Right forelimb (tissue), 1 donor: Measurements from ENCODE around the gene TLK1.
"Not testable (repeated sequence)": the region's sequence is repeated elsewhere in the genome, so short reads cannot be mapped to it uniquely, and the experiment has no call there.

ENCODE experiments used
- DNase-seq: peaks from one replicate; pipeline ENCODE4 v3.0.0-alpha.2; 2018

TLK1 gene

DNA sequence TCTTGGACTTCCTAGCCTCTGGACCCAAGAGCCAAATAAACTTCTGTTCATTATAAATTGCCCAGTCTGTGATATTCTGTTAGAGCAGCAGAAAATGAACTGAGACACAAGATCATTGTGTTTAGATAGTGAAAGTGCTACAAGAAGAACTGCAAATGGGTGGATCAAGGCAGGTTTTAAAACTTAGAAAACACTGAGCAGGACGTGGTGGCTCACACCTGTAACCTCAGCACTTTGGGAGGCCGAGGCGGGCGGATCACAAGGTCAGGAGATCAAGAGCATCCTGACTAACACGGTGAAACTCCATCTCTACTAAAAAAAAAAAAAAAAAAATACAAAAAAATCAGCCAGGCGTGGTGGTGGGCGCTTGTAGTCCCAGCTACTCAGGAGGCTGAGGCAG lies 84.3 kb downstream of the TLK1 start:
- DNase-seq = not testable (repeated sequence)

DNA sequence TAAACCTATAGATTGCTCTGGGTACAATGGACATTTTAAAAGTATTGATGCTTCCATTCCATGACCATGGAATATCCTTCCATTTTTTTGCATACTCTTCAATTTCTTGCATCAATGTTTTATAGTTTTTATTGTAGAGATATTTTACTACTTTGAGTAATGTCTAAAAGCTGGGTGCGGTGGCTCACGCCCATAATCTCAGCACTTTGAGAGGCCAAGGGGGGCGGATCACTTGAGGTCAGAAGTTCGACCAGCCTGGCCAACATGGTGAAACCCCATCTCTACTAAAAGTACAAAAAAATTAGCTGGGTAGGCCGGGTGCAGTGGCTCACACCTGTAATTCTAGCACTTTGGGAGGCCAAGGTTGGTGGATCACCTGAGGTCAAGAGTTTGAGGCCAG lies 88.5 kb downstream of the TLK1 start:
- DNase-seq = no peak

DNA sequence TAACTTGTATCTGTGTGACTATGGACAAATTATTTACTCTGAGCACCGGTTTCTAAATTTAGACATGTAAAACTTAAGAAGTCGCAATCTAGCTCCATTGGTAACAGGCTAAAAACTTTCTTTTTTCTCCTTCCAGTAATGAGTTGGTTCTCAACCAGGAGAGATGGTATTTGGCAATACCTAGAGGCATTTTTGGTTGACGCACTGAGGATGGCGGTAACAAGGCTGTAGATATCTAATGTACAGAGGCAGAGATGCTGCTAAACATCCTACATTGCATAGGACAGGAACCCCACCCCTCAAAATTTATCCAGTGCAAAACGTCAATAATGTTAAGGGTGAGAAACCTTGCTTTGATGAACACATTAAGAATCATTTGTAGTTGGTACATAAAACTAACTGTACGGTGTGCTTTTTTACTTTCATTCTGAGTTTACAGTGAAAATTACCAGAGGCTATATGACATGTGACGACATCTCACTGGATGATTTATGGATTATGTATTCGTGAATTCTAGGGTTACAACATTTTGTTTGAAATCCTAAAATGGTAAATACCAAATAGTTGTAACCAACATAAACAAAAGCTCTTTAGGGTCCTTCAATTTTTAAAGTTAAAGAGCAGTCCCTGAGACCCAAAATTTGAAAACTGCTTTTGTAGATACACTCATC lies 91.3 kb downstream of the TLK1 start:
- DNase-seq = no peak

DNA sequence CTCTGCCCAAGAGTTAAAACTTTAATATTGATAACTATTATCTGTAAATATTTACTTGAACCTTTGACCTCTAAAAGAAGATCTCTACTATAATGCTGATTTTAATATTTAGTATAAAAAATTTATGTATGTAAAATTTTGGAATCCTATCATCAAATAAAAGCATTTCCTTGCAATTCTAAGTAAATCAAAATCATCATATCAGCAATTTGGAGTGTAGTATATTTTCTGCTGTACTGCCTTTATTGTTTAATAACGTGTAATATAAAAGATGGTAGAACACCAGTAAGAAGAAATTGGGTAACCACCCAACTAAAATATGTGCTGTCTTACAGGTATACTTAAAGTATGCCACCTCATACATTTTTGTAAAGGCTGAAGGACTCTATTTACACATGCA lies 94.6 kb downstream of the TLK1 start:
- no peak for DNase-seq

DNA sequence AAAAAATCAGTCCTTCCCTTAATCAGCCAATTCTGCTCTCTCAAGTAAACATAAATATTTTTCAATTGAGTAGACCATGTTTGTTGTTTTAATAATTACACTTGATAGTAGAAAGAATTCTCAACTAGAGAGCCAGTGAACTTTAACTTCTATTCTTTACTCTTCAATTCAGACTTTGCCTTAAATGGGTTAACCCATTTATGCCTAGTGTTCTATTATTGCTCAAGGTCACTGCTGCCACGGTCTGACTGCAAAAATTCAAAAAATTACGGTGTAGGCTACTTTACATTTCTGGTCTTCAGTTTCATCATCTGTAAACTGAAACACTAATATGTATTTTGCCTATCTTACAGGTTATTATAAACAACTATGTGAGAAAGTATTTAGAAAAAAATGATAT lies 103.1 kb downstream of the TLK1 start:
- no peak for DNase-seq

DNA sequence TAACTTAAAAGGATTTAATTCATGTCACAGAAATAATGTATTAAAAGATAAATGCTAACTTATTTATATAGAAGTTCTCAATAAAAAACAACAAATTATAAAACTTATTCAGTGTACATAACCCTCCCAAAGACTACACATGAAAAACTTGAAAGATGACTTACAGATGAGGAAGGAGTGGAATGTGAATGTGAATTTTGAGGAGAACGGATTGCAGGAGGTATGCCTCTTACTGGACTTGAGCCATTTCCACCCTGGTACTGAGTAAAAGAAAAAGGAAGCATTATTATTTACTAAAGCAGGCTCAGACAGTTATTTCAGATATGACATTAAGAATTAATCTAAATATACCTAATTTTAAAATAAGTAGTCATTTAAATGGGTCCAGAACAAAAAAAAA lies 104.4 kb downstream of the TLK1 start:
- DNase-seq = no peak

DNA sequence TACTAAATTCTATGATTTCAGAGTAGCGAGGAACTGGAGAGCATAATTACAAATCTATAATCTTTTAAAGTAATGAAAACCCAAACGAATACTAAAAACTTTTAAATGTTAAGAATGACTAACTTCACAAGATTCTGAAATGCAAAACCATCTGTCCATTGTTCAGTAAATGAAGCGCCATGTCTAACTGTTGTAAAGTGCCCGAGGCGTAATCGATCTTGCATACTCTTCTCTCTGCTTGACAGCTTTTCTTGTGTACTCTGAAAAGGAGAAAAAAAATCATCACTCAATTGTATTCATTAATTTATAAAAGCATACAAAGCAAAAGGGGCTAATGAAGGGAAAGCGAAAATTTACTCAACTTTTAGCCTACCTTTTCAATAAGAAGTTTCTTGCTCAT lies 111.0 kb downstream of the TLK1 start:
- DNase-seq = no peak

DNA sequence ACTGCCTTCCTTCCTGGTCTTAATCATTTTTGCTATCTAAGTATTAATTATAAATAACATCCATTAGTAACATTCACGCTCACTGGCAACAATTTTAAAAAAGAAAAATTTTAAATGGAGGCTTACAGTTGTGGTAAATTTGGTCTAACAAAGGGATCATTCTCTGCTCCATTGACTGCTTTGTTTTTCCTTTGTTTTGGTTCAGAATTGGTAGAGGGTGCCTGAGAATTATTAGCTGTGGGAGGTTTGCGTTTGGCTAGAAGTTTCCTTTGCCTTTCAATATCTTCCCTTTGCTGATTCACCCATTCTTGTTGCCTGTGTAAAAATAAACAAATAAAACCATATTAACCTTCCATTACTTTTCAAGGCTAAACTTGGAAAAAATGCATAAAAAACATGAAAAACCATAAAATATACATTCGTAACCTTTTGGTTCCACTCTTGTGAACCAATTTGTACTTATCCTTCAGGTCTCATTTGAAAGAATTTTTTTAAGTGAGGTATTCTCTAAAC lies 114.6 kb downstream of the TLK1 start:
- DNase-seq = no peak

DNA sequence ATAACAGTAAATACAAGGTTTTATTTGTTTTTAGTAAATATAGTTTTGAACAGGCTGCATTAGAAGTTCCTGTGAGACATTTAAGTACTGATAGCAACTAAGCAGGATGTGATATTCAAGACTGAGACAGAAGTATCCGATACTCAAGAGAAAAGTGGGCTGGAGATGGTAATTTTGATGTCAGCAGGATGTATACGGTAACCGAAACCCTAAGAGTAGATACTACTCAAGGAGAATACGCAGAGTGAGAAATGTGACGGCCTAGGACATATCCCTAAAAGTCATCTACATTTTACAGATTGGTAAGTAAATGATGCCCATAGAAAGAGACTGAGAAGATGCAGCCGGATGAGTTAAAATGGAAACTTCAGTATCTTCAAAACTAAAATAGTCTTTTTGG lies 116.3 kb downstream of the TLK1 start:
- no peak for DNase-seq

DNA sequence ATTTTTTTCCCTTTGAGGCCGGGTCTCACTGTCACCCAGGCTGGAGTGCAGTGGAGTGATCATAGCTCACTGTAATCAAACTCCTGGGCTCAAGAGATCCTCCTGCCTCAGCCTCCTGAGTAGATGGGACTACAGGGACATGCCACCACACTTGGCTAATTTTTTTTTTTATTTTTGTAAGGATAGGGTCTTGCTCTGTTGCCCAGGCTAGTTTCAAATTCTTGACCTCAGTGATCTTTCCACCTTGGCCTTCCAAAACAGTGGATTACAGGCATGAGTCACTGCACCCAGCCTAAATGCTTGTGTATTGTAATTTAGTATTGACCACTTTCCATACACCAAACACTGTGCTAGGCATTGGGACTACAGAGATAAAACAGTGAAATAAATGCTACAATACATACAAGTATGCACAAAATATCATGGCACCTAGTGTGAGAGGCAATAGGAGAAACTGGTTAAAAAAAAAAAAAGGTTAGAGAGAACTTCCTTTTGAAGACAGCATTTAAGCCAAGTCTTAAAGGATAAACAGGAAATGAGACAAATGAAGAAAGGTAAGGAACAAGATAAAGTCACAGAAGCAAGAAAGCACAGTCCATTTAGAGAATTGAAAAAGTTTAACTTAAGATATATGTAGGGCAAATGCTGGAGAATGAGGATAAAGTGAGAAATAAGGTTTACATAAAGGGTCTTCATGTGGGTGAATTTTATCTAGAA lies 118.3 kb downstream of the TLK1 start:
- no peak for DNase-seq

DNA sequence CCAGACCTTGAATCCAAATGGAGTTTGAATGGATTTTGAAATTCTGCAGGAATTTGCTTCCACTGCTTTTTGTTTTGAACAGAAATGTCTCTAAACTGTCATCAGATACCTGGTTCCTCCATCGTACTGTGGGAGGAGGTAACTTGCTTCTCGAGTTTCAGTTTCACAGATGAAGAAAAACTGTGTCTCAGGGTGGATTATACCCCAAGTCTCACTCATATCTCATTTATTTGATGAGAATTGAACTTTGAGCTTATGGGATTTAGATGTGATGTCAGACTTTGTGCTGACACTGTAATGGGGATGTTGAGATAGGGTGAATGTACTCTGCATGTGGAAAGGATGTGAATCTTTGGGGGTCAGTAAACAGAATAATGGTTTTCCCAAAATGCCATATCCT lies 124.2 kb downstream of the TLK1 start:
- DNase-seq = no peak

DNA sequence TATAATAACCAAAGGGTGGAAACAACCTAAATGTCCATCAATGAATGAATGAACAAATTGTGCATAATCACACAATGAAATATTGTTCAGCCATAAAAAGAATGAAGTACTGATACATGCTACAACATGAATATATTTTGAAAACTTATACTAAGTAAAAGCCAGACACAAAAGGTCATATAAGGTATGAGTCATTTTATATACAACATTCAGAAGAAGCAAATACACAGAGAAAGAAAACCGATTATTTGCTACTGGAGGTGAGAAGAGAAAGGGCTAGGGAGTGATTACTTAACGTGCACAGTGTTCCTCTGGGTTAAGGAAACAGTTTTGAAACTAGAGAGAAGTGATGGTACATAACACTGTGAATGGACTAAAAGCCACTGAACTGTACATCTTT lies 126.4 kb downstream of the TLK1 start:
- no peak for DNase-seq

DNA sequence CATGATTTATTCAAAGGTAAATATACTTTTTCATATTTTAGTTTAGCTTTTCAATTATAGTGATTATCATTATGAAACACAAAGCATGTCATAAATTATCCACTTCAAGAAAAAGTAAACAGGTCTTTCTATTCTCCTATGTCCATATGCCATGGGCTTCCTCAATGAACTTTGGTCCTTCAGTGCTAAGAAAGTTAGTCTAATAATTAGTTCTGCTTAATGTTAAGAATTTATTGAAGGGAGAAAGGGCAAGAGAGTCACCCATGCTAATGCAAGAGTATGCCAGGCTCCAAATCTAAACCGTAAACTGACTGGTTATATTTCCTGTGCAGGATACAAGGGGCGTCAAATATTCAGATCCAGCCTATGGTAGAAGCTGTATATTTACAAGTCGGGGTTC lies 135.5 kb downstream of the TLK1 start:
- no peak for DNase-seq

DNA sequence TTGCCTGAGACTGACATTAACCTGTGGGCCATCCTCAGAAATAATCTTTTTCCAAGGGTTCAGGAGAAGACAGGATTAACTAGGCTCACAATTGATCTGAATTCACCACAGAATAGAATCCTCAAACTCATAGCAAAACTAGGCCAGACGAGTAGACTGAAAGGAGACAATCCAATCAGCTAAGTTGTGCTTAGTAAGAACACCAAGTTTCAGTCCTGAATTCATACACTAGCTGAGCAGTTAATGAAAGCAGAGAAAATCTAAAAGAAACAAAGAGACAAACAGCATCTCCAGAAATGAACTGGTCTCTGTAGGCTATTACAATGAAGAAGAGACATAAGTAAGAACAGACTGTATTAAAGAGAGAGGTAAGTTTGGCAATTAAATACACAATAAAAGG lies 142.2 kb downstream of the TLK1 start:
- DNase-seq = no peak

DNA sequence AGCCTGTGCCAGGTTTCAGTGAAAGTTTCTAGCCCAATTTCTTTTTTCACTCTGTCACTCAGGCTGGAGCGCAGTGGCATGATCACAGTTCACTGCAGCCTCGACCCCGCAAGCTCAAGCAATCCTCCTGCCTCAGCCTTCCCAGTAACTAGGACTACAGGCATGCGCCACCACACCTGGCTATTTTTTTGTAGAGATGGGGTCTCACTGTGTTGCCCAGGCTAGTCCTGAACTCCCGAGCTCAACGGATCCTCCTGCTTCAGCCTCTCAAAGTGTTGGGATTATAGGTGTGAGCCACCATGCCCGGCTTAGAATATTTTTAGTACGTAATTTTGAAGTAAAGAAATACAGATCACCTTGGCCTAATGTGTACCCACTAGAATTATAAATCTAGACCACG lies 144.6 kb downstream of the TLK1 start:
- no peak for DNase-seq

DNA sequence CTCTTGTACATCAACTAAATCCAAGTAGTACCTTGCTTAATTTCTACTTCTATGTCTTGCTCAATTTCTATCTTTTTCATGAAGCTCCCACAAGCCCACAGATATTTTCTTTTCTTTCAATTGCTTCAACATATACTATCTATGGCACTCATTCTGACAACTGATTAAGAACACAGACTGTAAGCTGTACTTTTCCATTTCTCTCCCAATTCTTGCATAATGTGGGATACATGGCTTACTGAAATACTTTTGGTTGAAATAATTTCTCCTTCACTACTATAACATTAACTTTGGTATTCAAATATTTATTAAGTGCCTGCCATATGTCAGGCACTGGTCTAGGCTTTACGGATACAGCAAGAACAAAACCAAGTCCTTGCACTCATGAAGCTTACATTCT lies 146.8 kb downstream of the TLK1 start:
- DNase-seq = no peak

DNA sequence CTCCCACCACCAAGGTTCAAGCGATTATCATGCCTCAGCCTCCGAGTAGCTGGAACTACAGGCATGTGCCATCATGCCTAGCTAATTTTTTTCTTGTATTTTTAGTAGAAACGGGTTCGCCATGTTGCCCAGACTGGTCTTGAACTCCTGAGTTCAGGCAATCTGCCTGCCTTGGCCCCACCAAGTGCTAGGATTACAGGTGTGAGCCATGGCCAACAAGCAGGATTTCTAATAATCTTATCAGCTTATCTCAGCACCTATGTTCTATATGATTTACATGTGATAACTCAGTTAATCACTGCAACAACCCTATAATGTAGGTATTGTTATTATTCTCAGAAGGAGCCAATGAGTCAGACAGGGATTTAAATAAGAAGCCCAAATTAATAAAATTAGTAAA lies 151.3 kb downstream of the TLK1 start:
- no peak for DNase-seq

DNA sequence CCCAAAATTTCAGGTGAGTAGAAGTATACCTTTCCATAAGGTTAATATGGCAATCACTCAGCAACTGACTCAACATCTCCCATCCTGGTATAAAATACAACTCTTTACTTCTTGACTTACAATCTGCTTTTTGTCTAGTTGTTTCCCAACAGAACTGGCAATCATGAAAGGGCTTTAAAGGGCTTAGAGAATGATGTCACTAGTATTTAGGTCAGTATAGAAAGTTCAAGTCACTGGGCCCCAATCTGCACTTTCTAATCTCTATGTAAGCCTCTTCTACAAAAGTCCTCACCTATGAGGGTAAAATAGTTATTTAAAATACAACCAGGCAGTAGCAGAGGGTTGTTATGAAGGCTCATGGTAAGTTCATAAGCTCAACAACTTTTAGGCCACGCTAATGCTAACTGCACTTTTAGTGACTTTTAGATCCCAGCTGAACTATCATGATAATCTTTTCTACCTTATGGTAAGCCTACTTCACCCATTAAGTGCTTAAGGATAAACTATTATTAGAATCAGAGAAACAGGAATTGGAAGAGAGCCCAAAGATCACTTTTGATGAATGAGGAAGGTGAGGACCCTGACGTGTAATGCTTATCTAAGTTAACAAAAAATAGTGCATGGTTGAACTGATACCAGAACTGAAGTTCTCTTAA lies 152.0 kb downstream of the TLK1 start:
- no peak for DNase-seq

DNA sequence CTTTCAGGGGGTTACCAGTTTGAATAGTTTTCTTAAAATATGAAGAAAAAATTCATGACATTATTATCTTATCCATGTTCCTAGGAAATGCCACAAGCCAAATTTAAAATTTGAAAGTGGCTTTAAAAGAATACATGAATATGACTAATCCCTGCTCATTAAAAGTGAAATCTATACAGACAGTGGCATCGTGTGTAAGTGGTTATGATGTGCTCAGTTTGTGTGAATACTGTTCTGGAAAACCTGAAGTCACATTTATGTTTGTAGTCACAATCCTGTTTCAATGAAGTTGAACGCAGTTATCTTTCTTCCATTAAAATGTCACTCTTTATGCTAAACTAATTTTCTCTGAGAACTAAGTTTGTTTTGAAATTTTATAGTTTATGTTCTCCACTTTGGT lies 155.9 kb downstream of the TLK1 start:
- no peak for DNase-seq

DNA sequence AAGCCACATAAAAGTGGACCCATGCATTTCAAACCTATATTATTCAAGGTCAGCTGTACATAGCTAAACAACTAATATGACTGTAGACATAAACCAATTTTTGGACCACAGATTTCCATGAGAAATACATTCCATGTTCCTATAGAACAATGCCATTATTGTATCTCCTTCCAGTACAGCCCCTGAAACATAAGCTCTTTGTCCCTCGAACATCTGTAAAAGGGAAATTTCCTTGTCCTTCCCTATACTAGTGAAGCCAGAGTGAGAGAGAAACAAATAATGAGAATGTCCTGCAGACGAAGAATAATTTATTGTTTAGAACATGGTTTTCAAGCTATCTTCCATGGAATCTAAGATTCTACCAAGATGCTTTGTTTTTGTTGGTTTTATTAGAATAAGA lies 156.3 kb downstream of the TLK1 start:
- no peak for DNase-seq

DNA sequence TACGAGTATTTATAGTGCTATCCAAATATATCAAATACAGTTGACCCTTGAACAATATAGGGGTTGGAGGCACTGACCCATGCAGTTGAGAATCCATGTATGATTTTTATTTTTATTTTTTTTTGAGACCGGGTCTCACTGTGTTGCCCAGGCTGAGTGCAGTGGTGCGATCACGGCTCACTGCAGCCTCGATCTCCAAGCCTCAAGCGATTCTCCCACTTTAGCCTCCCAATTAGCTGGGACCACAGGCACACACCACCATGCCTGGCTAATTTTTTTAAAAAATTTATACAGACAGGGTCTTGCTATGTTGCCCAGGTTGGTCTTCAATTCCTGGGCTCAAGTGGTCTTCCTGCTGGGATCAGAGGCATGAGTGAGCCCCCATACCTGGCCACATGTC lies 161.0 kb downstream of the TLK1 start:
- DNase-seq = no peak

DNA sequence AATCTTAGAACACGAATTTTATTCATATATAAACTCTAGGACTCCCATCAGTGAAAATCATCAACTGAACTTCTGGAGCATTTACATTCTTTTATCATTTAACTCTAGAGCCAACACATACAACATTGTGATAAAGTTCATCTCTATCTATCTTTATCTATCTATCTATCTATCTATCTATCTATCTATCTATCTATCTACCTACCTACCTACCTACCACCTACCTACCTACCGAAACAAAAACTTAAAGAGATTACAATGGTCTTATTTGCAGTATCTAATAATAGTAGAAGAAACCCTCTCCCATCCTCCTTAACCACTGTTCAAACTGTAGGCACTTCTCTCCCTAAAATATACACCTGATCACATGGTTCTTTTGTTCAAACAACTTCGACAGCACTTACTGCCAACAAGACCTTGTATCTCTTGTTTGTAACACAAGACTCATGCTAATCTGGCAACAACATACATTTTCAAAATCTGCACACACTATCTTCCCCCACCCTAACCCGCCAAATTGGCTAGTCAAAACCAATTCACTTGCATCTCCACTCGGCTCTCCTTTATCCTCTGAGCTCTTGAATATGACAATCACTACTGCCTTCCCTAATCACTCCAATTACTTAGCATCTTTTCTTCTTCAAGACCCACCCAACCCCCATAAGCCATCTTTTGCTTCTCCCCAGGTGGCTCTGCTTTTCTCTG lies 162.6 kb downstream of the TLK1 start:
- no peak for DNase-seq

DNA sequence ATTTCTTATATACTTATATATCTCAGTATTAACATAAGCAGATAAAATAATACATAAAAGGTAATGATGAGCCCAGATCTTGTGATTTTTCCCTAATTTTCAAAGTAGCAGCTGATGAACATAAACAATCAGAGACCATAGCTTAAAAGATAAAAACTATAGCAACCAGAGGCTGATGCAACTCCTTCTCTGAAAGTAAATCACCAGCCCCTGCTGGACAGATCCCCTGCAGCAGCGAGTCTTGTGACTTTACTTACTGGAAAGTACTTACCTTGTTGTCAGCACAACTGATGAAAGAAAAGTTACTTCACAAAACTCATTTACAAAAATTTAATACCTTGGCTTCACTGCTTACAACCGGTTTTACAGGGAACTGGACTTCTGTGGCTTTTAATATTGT lies 164.4 kb downstream of the TLK1 start:
- no peak for DNase-seq
